ENCODE results near the gene AP1S2.
A peak's percentile ranks its signal among the peaks of the same experiment; 100 is the strongest.
"Not testable (repeated sequence)": the region's sequence is repeated elsewhere in the genome, so short reads cannot be mapped to it uniquely, and the experiment has no call there.

Gene AP1S2

GRCh38 chrX:15848576-15848975 lies 6.0 kb downstream of the AP1S2 start:
- Histone ChIP-seq H3K27ac (peak overlapping the region; percentile 57; the same call in 1 of the 2 replicates), H3K9ac (ENCODE audit: insufficient read length) (no peak overlapping the region), H3K9me3 (ENCODE audit: low read depth, low read length) (no peaks in the 10 kb centered on the region), H3K4me3 (0 out of 2 replicates have a peak overlapping the region, but pooled peaks have one; percentile 27), H3K36me3 (ENCODE audit: insufficient read depth, low read length) (no peaks in the 10 kb centered on the region)
- no peak for TF ChIP-seq EZH2 (IDR thresholded peaks at IDR 0.05)
- no peak for TF ChIP-seq POLR2AphosphoS5 (IDR thresholded peaks at IDR 0.05; ENCODE audit: borderline replicate concordance, low read depth, low read length)
- TF ChIP-seq FOXP2 (optimal IDR thresholded peaks at IDR 0.05; ENCODE audit: control extremely low read depth, extremely low read length, insufficient read depth), result no peak
- no peak for DNase-seq (ENCODE audit: low read depth, low spot score)

GRCh38 chrX:15843960-15844359 lies 10.7 kb downstream of the AP1S2 start:
- Histone ChIP-seq H3K4me3 (no peak overlapping the region), H3K9ac (ENCODE audit: insufficient read length) (no peak overlapping the region), H3K36me3 (ENCODE audit: insufficient read depth, low read length) (no peaks in the 10 kb centered on the region; the same call in 1 of the 2 replicates), H3K9me3 (ENCODE audit: low read depth, low read length) (no peaks in the 10 kb centered on the region), H3K27ac (no peak overlapping the region)
- TF ChIP-seq POLR2AphosphoS5 (IDR thresholded peaks at IDR 0.05; ENCODE audit: borderline replicate concordance, low read depth, low read length) (no peak), EZH2 (IDR thresholded peaks at IDR 0.05) (no peak), FOXP2 (optimal IDR thresholded peaks at IDR 0.05; ENCODE audit: control extremely low read depth, extremely low read length, insufficient read depth) (no peak)
- DNase-seq (ENCODE audit: low read depth, low spot score), result no peak

GRCh38 chrX:15841853-15842516 lies 12.6 kb downstream of the AP1S2 start:
- Histone ChIP-seq H3K27ac (no peak overlapping the region), H3K9me3 (ENCODE audit: low read depth, low read length) (no peaks in the 10 kb centered on the region), H3K36me3 (ENCODE audit: insufficient read depth, low read length) (no peaks in the 10 kb centered on the region; the same call in 1 of the 2 replicates), H3K9ac (ENCODE audit: insufficient read length) (no peak overlapping the region), H3K4me3 (no peak overlapping the region)
- TF ChIP-seq FOXP2 (optimal IDR thresholded peaks at IDR 0.05; ENCODE audit: control extremely low read depth, extremely low read length, insufficient read depth), result no peak
- no peak for TF ChIP-seq EZH2 (IDR thresholded peaks at IDR 0.05)
- TF ChIP-seq POLR2AphosphoS5 (IDR thresholded peaks at IDR 0.05; ENCODE audit: borderline replicate concordance, low read depth, low read length), result no peak
- DNase-seq (ENCODE audit: low read depth, low spot score), result no peak

- Histone ChIP-seq H3K9ac (ENCODE audit: insufficient read length) (no peak overlapping the region), H3K27ac (no peak overlapping the region), H3K4me3 (no peak overlapping the region), H3K36me3 (ENCODE audit: insufficient read depth, low read length) (no peaks in the 10 kb centered on the region; the same call in 1 of the 2 replicates), H3K9me3 (ENCODE audit: low read depth, low read length) (no peaks in the 10 kb centered on the region)
- TF ChIP-seq FOXP2 (optimal IDR thresholded peaks at IDR 0.05; ENCODE audit: control extremely low read depth, extremely low read length, insufficient read depth) (no peak), POLR2AphosphoS5 (IDR thresholded peaks at IDR 0.05; ENCODE audit: borderline replicate concordance, low read depth, low read length) (no peak), EZH2 (IDR thresholded peaks at IDR 0.05) (no peak)
- DNase-seq (ENCODE audit: low read depth, low spot score), result no peak
Observed at GRCh38 chrX:15838017-15838416, 16.6 kb downstream of the AP1S2 start.

GRCh38 chrX:15834827-15835595 lies 19.6 kb downstream of the AP1S2 start:
- Histone ChIP-seq H3K9me3 (ENCODE audit: low read depth, low read length) (no peaks in the 10 kb centered on the region), H3K4me3 (no peak overlapping the region), H3K27ac (no peak overlapping the region), H3K9ac (ENCODE audit: insufficient read length) (no peak overlapping the region), H3K36me3 (ENCODE audit: insufficient read depth, low read length) (no peaks in the 10 kb centered on the region)
- no peak for DNase-seq (ENCODE audit: low read depth, low spot score)
- TF ChIP-seq EZH2 (IDR thresholded peaks at IDR 0.05), result no peak
- no peak for TF ChIP-seq FOXP2 (optimal IDR thresholded peaks at IDR 0.05; ENCODE audit: control extremely low read depth, extremely low read length, insufficient read depth)
- TF ChIP-seq POLR2AphosphoS5 (IDR thresholded peaks at IDR 0.05; ENCODE audit: borderline replicate concordance, low read depth, low read length), result no peak

- H3K27ac ChIP-seq, result no peak overlapping the region
- TF ChIP-seq FOXP2 (optimal IDR thresholded peaks at IDR 0.05; ENCODE audit: control extremely low read depth, extremely low read length, insufficient read depth) (no peak), EZH2 (IDR thresholded peaks at IDR 0.05) (no peak), POLR2AphosphoS5 (IDR thresholded peaks at IDR 0.05; ENCODE audit: borderline replicate concordance, low read depth, low read length) (no peak)
- no peak overlapping the region for H3K4me3 ChIP-seq
- H3K36me3 ChIP-seq (ENCODE audit: insufficient read depth, low read length), result no peaks in the 10 kb centered on the region
- no peaks in the 10 kb centered on the region for H3K9me3 ChIP-seq (ENCODE audit: low read depth, low read length)
- DNase-seq (ENCODE audit: low read depth, low spot score), result no peak
- no peak overlapping the region for H3K9ac ChIP-seq (ENCODE audit: insufficient read length)
Observed at GRCh38 chrX:15834053-15834452, 20.6 kb downstream of the AP1S2 start.

- not testable (repeated sequence) for H3K9me3 ChIP-seq (ENCODE audit: low read depth, low read length); H3K27ac ChIP-seq; H3K4me3 ChIP-seq; DNase-seq (ENCODE audit: low read depth, low spot score); H3K36me3 ChIP-seq (ENCODE audit: insufficient read depth, low read length); H3K9ac ChIP-seq (ENCODE audit: insufficient read length)
Observed at GRCh38 chrX:15831347-15831746, 23.3 kb downstream of the AP1S2 start.

- H3K9me3 ChIP-seq (ENCODE audit: low read depth, low read length), result no peaks in the 10 kb centered on the region
- peak overlapping the region; percentile 69 for H3K27ac ChIP-seq
- TF ChIP-seq FOXP2 (optimal IDR thresholded peaks at IDR 0.05; ENCODE audit: control extremely low read depth, extremely low read length, insufficient read depth) (no peak), POLR2AphosphoS5 (IDR thresholded peaks at IDR 0.05; ENCODE audit: borderline replicate concordance, low read depth, low read length) (no peak), EZH2 (IDR thresholded peaks at IDR 0.05) (no peak)
- H3K4me3 ChIP-seq, result no peak overlapping the region
- H3K9ac ChIP-seq (ENCODE audit: insufficient read length), result no peak overlapping the region
- peaks cover 4% of the 10 kb centered on the region; the same call in 1 of the 2 replicates for H3K36me3 ChIP-seq (ENCODE audit: insufficient read depth, low read length)
- no peak for DNase-seq (ENCODE audit: low read depth, low spot score)
Observed at GRCh38 chrX:15829217-15829616, 25.4 kb downstream of the AP1S2 start.

All from SK-N-MC (cell line).